Astrocyte (in vitro differentiated cells and primary cell): Measurements from ENCODE around the gene WNT4.

Experiments used
- CTCF ChIP-seq: IDR thresholded peaks from 2 replicates; pipeline ENCODE4 v1.5.1; 2011; ENCODE audit warnings: low read depth, mild to moderate bottlenecking, inconsistent platforms, low read length, moderate library complexity; ENCODE audit not compliant: insufficient read depth
- EZH2 ChIP-seq: IDR thresholded peaks from 2 replicates; pipeline ENCODE4 v1.6.1; 2012; ENCODE audit warnings: mild to moderate bottlenecking, low read length, inconsistent platforms; ENCODE audit not compliant: insufficient read depth

- TF ChIP-seq CTCF (no peak), EZH2 (no peak)
These were observed 25.7 kb downstream of the WNT4 start for GRCh38 chr1:22117238-22117637.
